Stimulated activated memory B cell treated with anti-CD40 and anti-IgM and Interleukin-4, amounts not matched to agents 10 μg/mL and 1 μg/mL and 100 μg/mL, for 72 hours (primary cell): Measurements from ENCODE around the gene HLA-E.

Experiments used
- ATAC-seq: fragments of 150-1000 bp; cut with Tn5 transposase; 2 replicates; pipeline ENCODE4 v1.10.0; 2021
- H3K27ac Mint-ChIP-seq: one replicate; pipeline ENCODE4 v1.8.0; 2022; ENCODE audit warnings: mild to moderate bottlenecking, mixed read lengths
- H3K27me3 Mint-ChIP-seq: one replicate; pipeline ENCODE4 v1.8.0; 2022; ENCODE audit warnings: mixed read lengths
- H3K36me3 Mint-ChIP-seq: one replicate; pipeline ENCODE4 v1.8.0; 2022; ENCODE audit warnings: mixed read lengths
- H3K4me1 Mint-ChIP-seq: one replicate; pipeline ENCODE4 v1.8.0; 2022; ENCODE audit warnings: mixed read lengths
- H3K4me3 Mint-ChIP-seq: one replicate; pipeline ENCODE4 v1.8.0; 2022; ENCODE audit warnings: mild to moderate bottlenecking, moderate library complexity, mixed read lengths
- H3K9me3 Mint-ChIP-seq: one replicate; pipeline ENCODE4 v1.8.0; 2022; ENCODE audit warnings: mixed read lengths

The HLA-E gene

GRCh38 chr6:30541515-30542403, 52.5 kb downstream of the HLA-E start:
- Mint-ChIP-seq H3K27me3 (no peaks in the 10 kb centered on the region), H3K9me3 (no peaks in the 10 kb centered on the region), H3K36me3 (peaks cover under 1% of the 10 kb centered on the region), H3K4me1 (peaks cover 30% of the 10 kb centered on the region), H3K27ac (peak overlapping the region; percentile 59), H3K4me3 (peak overlapping the region; percentile 85)
- ATAC-seq: peak; percentile 92

GRCh38 chr6:30542404-30542725, 53.1 kb downstream of the HLA-E start:
- Mint-ChIP-seq H3K9me3 (no peaks in the 10 kb centered on the region), H3K27me3 (no peaks in the 10 kb centered on the region), H3K4me1 (peaks cover 30% of the 10 kb centered on the region), H3K4me3 (peak overlapping the region; percentile 85), H3K36me3 (peaks cover 5% of the 10 kb centered on the region), H3K27ac (peak overlapping the region; percentile 59)
- ATAC-seq: peak; percentile 77

- H3K36me3 Mint-ChIP-seq: peaks cover 5% of the 10 kb centered on the region
- no peaks in the 10 kb centered on the region for H3K27me3 Mint-ChIP-seq
- peak overlapping the region; percentile 6 for H3K4me3 Mint-ChIP-seq
- peaks cover 30% of the 10 kb centered on the region for H3K4me1 Mint-ChIP-seq
- ATAC-seq: no peak
- peak overlapping the region; percentile 59 for H3K27ac Mint-ChIP-seq
- no peaks in the 10 kb centered on the region for H3K9me3 Mint-ChIP-seq
Observed at GRCh38 chr6:30542915-30543314, 53.6 kb downstream of the HLA-E start.
